Hippocampal formation (tissue), 2 donors: Measurements from ENCODE around the gene PRAF2.

Experiments used
- DNase-seq, 2 donors: peaks; one replicate each; lab custom pipeline; 2025; lab: John Stamatoyannopoulos, UW

The PRAF2 gene

GRCh38 chrX:49072712-49073095 is 1.1 kb downstream of the PRAF2 start:
- no peak for DNase-seq

DNA sequence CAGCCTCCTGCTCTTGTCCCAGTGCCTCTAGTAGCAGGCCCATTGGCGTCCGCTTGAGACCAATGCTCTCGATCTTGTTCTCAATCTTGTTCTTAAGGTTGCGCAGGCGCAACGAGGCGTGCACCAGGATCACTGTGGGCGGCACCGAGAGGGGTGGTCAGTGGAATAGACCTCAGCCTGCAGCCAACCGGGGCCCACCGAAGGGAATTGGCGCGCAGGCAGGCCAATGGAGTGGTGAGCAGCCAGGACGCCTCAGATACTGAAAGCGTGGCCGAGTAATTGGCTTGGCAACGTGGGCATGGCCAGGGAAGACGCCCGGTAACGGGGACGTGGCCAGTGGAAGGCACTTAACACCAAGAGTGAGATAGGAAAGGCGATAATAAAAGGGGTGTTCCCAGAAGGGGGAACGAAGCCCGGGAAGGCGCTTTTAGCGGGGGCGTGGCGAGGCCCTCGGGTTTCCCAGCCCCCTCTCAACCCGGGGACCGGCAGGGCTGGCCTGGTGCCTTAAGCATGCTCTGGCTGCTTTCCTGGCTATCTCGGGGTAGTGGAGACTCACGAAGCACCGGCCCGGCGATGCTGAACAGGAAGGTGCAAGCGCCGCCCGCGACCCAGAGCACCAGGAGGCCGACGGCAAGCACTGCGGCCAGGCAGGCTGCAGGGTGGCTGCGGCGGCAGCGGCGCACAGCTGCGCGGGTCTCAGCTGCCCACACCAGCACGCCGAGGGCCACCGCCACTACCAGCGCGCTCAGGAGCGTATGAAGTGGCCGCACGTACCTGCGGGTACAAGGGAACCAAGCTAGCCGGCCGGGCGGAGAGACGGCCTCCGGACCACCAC is 1.7 kb downstream of the PRAF2 start:
- DNase-seq = peak; percentile 23 to 41

GRCh38 chrX:49070988-49071387 is 2.8 kb downstream of the PRAF2 start:
- no peak for DNase-seq

DNA sequence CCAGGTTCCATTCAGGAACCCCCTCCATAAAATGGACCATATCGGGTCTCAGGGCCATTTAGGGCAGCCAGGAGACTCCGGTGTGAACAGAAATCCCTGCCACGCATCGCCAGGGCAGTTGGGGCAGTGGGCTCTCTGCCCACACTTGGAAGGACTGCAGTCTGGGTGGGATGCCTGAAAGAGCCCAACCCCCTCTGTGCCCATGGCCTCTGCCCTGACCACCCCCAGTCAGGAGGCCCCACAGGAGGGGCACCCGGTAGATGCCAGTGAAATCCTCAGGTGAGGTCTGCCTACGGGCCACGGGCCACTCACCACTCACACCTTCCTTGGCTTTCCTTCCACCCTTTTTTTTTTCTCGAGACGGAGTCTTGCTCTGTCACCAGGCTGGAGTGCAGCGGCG is 4.8 kb downstream of the PRAF2 start:
- no peak for DNase-seq

- DNase-seq = no peak
These were observed 6.3 kb downstream of the PRAF2 start for GRCh38 chrX:49067285-49068120.

DNA sequence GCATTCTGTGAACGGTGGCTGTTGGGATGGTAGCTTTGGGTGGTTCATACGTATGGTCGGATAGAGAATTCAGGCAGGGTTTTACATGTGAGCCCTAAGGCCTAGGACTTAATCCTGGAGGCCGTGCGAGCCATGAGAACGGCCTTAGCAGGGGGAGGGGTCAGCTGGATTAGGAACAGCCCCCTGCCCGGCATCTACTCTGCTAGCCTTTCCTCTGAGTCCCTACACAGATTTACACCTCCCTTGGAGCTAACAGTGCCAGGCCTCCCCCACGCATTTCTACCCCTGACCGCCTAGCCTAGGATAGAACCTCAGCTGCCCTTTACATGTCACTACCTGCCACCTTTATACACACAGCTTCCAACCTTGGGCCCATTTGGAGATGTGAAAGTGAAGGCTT is 7.1 kb downstream of the PRAF2 start:
- DNase-seq = no peak

DNA sequence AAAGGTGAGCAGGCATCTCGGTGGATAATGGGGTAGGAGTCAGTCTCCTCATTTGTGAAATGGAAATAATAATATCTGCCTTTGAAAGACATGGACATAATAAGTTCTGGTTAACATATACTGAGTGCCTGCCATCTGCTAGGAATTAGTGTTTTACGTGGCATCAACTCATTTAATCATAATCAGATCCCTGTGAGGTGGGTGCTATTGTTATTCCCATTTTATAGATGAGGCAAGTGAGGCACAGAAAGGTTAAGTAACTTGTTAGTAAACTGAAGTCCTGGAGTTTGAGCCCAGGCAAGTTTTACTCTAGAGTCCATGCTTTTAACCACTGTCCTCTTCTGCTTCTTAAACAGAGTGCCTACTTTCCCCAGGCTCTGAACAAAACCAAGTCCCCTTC is 7.5 kb downstream of the PRAF2 start:
- DNase-seq = no peak

DNA sequence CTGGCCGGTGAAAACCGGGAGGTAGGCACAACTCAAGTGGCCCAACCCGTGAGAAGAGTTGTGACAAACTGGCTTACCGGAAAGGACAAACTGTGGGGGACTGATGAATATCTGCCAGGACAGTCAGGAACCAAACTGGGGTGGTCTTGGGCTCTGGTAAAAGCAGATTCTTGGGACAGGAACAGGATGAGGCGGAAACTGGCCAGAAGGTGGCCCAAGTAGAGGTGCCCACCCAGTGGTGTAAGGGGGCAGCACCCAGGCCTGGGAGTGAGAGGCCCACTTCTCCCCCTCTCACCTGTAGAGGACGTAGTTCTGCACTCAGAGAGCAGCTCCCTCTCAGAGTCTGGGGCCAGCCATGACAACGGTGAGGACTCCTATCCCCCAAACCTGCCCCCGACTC is 9.1 kb downstream of the PRAF2 start:
- DNase-seq = no peak

GRCh38 chrX:49064303-49064702 is 9.5 kb downstream of the PRAF2 start:
- no peak for DNase-seq

GRCh38 chrX:49063715-49064114 is 10.1 kb downstream of the PRAF2 start:
- DNase-seq = no peak

GRCh38 chrX:49061916-49062315 is 11.9 kb downstream of the PRAF2 start:
- DNase-seq = no peak

GRCh38 chrX:49061490-49061889 is 12.3 kb downstream of the PRAF2 start:
- DNase-seq = no peak

GRCh38 chrX:49060914-49061313 is 12.9 kb downstream of the PRAF2 start:
- DNase-seq = no peak

DNA sequence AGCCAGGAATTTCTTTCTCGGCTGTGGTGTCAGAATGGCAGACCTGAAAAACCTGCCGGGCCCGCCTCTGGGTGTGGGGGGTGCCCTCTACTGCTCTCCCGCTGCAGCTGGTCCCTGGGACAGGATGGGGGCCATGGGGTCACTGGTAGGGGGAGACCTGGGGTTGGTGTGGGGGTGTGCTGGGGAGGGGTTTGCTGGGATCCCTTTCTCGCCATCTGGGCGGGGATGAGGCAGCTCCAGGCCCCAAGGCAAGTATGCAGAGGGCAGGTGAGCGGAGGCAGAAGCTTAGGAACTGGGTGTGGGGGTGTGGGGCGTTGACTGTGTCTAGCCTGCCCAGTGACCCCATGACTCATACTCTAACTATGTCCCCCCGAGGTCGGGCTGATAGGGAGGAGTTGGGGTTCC is 14.1 kb downstream of the PRAF2 start:
- no peak for DNase-seq

DNA sequence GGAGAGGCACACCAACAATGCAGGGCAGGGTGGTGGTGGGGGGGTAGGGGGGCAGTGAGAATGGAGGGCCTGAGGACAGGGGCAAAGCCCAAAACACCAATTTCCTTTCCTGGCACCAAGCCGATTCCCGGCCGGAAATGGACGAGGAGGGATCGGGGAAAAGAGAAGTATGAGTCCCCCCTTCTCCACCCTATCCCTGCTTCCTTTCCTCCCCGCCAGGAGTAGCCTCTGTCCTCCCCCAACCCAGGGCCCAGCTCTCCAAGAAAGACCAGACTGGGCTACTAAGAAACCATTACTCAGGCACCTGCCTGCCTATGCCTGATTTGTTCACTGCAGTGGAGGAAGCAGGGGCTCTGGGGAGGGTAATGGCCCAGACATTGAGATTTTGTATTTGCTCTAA is 14.6 kb downstream of the PRAF2 start:
- no peak for DNase-seq

DNA sequence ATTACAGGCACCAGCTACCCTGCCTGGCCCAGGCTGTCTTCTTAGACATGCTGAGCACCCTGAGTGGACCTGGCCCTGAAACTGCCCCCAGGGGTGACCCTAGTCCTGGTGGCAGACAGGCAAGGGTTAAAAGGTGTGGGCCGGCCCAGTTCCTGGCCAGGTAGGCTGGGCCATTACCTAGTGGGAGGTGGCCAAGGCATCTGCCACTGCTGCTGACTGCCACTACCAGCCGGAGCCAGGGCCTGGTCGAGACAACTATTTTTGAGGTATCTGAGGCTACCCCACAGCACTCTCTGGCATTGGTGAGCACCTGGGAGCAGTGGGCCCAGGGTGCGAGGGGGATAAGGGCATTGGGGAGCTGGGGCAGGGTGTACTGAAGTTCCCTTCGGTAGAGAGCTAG is 15.0 kb downstream of the PRAF2 start, which contains the start of gene CCDC120:
CCDC120 (plus strand) TSS at position 206 of the 400 bp plus-strand sequence. CDS start 3,043 bp downstream, outside the sequence.
- DNase-seq = no peak

GRCh38 chrX:49054073-49054762 is 19.6 kb downstream of the PRAF2 start:
- no peak for DNase-seq

DNA sequence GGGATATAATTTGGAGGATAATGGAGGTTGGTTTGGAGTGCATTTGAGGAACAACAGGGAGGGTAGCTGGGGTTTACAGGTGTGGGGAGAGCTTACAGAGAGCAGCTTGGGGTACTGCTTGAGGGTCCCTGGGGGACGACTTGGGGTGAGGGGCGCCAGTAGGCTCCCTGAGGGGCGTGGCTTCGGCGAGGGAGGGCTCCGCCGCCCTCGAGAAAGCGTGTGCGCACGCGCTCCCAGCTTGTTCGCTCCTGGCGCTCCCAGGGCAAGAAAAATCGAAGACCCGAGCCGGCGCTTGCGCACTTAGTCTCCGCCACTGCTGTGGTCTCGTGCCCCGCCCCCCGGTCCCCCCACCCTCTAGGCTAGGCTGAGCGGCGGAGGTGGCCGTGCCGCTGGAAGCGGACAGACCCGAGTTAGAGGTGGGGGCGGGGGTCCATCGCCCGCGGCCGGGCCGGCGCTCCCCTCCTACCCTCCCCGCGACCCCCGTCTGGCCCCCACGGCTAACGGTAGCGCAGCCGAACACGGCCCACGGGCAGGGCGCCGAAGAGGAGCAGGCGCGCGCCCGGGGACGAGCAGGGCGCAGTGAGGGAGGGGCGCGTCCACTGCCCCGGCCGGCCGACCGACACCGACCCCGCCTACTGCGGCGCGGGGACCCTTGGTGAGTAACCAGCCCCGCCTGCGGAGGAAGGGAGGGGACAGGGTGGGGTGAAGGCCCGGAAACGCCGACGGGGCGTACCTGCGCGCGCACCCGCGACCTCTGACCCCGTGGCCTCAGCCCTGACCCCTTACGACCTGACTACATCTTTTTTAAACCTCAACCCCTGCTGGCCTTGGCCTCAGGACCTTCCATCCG is 20.4 kb downstream of the PRAF2 start:
- DNase-seq = peak in 1 of 2 donors; percentile 5

- no peak for DNase-seq
These were observed 29.9 kb downstream of the PRAF2 start for GRCh38 chrX:49043987-49044281.

GRCh38 chrX:49043220-49043986 is 30.4 kb downstream of the PRAF2 start, which contains the start of gene TFE3:
Gene TFE3, minus strand, starts transcription at chrX:49043357. Its CDS starts 131 bp downstream, at chrX:49043226.
- DNase-seq = peak; percentile 96
